Activated CD4-positive, CD25-positive, alpha-beta regulatory T cell treated with anti-CD3 and anti-CD28 coated beads, Interleukin-2, amount 50 U/mL, for 72 hours (primary cell): ENCODE results near the gene EXOSC10.
"Not testable (repeated sequence)": the region's sequence is repeated elsewhere in the genome, so short reads cannot be mapped to it uniquely, and the experiment has no call there.

Experiments used
- DNase-seq: peaks from one replicate; pipeline ENCODE4 v3.0.0; 2021

EXOSC10 gene

DNA sequence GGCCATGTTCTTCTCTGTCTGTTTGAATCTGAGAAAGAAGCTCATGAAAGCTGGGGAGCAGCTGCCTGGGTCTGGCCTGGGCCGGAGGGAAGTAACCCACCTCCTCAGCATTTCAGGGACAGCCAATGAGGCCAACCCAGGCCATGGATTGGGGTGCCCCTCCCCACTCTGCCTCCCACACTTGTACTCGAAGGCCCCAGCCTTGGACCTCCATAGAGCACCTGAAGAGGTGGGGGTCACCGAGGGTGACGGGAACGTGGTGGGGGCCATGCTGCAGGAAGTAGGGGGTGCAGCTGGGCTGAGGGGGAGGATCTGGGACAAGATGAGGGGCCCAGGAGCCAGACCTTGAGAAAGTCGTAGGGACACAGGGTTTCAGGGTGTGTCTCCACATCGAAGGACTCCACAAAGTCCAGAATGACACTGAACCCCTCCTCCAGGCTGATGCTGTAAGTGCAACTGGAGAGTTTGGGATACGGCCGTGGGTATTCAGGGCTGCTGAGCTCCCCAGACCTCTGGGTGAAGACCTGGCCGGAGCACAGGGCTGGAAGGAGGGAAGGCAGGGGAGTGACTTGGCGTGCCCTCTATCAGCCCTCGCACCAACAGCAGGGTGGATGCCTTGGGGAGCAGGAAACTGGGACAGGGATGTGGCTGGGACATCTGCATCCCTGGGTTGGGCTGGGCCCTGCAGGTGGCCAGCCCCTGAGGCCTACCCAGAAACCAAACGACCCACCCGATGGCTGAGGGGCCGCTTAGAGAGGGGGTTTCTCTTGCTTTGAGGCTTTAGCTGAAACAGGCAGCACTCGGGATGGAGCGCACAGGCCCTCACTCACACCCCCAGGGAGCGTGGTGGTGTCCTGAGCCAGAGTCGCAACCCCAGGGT lies 56.4 kb downstream of the EXOSC10 start:
- peak; percentile 23 for DNase-seq

DNA sequence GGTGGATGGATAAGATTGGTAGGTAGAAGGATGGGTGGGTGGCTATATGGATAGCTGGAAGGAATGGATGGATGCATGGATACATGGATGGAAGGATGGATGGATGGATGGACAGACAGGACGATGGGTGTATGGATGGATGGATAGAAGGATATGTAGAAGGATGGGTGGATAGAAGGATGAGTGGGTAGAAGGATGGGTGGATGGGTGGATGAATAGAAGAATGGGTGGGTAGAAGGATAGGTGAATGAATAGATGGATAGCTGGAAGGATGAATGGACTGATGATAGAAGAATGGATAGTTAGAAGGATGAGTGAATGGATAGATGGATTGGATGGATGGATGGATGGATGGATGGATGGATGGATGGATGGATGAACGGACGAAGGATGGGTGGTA lies 57.6 kb downstream of the EXOSC10 start:
- no peak for DNase-seq

DNA sequence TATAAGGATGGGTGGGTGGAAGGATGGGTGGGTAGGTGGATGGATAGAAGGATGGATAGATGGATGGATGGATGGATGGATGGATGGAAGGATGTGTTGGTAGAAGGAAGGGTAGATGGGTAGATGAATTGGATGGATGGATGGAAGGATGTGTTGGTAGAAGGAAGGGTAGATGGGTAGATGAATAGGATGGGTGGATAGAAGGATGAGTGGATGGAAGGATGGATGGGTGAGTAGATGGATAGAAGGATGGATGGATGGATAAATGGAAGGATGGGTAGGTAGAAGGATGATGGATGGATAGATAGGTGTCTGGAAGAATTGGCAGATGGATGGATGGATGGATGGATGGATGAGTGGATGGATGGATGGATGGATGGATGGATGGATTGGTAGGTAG lies 58.6 kb downstream of the EXOSC10 start:
- DNase-seq, result no peak

DNA sequence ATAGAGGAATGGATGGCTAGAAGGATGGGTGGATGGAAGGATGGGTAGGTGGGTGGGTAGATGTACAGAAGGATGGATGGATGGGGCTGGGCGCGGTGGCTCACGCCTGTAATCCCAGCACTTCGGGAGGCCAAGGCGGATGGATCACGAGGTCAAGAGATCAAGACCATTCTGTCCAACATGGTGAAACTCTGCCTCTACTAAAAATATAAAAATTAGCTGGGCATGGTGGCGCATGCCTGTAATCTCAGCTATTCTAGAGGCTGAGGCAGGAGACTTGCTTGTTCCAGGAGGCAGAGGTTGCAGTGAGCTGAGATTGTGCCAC lies 59.6 kb downstream of the EXOSC10 start:
- DNase-seq, result not testable (repeated sequence)

GRCh38 chr1:11039351-11040104 lies 60.1 kb downstream of the EXOSC10 start:
- no peak for DNase-seq

DNA sequence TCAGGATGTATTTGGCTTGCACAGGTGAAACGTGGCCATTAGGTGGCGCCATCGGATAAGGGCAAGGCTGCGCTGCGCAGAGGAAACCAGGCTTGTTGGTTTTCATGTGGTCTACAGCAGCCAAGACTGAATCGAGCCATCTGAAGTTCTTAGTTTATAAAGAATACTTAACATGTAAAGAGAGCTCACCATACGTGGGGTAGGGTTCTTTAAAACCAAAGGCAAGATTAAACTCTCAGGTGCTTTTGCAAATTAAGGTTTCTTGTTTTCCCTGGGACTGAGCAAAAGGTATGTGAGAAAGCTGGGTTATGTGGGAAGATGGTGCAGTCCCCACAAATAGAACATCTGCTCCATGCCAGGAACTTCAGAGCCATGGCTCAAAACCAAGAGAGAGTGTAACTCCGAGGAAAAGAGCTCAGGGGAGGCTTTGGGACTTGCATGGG lies 61.9 kb downstream of the EXOSC10 start:
- peak; percentile 87 for DNase-seq

- peak; percentile 19 for DNase-seq
Measured at GRCh38 chr1:11037019-11037739, 62.5 kb downstream of the EXOSC10 start.

GRCh38 chr1:11031624-11032262 lies 67.9 kb downstream of the EXOSC10 start:
- DNase-seq, result no peak

DNA sequence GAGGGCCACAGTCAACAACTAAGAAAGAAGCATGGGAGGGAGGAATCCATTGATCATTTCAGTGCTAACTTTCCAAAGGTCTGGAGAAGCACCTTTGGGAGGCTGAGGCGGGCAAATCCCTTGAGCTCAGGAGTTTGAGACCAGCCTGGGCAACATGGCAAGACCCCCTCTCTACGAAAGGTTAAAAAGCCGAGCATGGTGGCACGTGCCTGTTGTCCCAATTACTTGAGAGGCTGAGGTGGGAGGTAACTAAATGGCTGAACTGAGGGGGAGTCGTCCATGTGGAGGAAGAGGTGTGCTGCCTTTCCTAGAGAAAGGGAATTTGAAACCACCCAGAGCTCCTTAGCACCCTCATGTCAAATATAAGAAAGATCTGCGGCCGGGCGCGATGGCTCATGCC lies 68.8 kb downstream of the EXOSC10 start:
- DNase-seq, result no peak

DNA sequence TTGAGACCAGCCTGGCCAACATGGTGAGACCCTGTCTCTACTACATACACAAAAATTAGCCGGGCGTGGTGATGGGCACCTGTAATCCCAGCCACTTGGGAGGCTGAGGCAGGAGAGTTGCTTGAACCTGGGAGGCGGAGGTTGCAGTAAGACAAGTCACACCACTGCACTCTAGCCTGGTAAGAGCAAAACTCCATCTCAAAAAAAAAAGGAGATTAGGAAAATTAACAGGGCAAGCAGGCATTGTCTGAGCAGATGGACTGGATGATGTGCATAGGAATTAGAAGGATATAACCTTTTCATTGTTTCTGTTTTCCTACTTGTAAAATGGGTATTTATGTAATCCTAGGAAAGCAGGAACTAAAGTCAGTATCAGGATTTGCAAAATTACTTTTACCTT lies 71.7 kb downstream of the EXOSC10 start:
- no peak for DNase-seq

DNA sequence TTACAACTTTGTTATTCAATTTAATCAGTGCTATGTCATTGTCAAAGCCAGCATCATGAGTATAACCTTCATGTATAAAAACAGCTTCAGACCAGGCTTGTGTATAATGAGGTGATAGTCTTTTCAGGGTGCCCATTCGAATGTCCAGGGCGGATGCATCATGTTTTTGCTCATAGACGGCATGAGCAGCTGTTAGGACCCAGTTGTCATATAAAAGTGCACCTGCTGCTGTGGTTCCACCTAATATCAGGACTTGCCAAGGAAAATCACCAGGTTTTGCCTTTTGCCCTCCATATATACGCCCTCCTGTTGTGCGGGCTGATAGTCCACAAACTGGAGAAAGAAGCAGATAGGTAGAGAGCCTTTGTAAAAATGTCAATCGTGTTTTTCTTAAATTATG lies 72.4 kb downstream of the EXOSC10 start:
- no peak for DNase-seq

- DNase-seq, result no peak
Measured at GRCh38 chr1:11026903-11027302, 72.8 kb downstream of the EXOSC10 start.

DNA sequence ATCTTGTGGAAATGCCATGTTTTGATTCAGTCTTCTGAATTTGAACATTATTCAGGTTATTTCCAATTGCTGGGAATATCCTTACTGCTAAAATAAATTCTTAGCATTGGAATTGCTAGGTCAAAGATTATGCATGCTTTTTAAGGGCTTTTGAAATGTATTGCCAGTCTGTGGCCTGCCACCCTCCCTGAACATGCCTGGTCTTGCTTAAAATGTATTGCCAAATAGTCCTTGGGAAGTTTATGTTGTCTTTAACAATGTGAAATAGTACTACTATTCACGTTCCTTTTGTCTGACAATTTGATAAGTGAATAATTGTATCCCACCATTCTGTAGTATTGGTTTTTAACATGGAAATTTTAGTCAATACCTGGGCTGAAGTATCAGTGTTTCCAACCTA lies 73.6 kb downstream of the EXOSC10 start:
- DNase-seq, result no peak

DNA sequence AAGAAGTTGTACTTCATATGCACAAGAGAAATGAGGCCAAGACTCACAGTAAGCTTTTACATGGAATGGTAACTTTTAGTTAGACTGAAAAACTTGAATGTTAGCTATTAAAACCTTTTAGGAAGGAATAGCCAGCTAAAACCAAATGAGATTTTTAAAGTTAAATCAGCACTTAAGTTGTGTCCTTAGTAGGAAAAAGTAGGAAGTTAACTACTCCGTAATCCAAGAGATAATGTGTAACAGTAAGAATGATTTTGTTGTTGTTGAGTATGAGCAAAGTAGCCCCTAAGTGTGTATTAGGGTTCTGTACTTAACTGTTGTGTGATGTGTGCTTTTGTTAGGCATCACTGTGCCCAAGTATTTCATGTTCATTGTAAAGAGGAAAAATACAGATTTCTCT lies 74.1 kb downstream of the EXOSC10 start:
- no peak for DNase-seq

DNA sequence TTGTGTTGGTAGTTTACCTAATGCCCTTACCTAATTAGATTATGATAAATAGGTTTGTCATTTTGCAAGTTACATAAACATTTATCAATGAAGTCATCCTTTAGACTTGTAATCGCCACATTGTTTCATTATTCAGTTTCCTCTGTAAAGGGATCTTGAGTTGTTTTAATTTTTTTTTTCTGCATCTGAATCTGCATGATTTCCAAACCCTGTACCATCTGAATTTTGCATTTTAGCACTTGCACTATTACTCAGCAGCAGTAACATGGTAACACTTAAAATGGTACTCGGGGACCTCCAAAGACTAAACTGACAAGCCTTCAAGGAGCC lies 74.8 kb downstream of the EXOSC10 start:
- no peak for DNase-seq

DNA sequence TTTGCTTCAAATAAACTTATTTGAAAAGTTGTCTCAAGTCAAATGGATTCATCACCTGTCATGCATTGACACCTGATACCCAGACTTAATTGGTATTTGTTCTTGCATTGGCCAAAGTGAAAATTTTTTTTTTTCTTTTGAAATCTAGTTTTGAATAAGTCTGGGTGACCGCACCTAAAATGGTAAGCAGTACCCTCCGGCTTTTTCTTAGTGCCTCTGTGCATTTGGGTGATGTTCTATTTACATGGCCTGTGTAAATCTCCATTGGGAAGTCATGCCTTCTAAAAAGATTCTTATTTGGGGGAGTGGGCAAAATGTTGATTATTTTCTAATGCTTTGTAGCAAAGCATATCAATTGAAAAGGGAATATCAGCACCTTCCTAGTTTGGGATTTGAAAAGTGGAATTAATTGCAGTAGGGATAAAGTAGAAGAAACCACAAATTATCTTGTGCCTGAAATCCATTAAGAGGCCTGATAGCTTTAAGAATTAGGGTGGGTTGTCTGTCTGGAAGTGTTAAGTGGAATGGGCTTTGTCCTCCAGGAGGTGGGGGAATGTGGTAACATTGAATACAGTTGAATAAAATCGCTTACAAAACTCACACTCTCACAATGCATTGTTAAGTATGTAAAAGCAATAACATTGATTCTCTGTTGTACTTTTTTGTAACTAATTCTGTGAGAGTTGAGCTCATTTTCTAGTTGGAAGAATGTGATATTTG lies 75.4 kb downstream of the EXOSC10 start:
- no peak for DNase-seq

- DNase-seq, result no peak
Measured at GRCh38 chr1:11023201-11023600, 76.5 kb downstream of the EXOSC10 start.

- DNase-seq, result no peak
Measured at GRCh38 chr1:11019971-11020370, 79.7 kb downstream of the EXOSC10 start.

GRCh38 chr1:11019358-11019757 lies 80.3 kb downstream of the EXOSC10 start:
- not testable (repeated sequence) for DNase-seq
